ENCODE data around the gene DEFB131A.
"Not testable (repeated sequence)": the region's sequence is repeated elsewhere in the genome, so short reads cannot be mapped to it uniquely, and the experiment has no call there.

The DEFB131A gene

GRCh38 chr4:9444114-9444513 is at the start of gene DEFB131A:
DEFB131A (plus strand) TSS chr4:9444414; CDS start chr4:9444534, 120 bp downstream.
- not testable (repeated sequence) for DNase-seq

- not testable (repeated sequence) for DNase-seq
Observed at GRCh38 chr4:9405774-9406173, 38.4 kb upstream of the DEFB131A start.

GRCh38 chr4:9406491-9406890 is 37.7 kb upstream of the DEFB131A start:
- not testable (repeated sequence) for DNase-seq

GRCh38 chr4:9409793-9410192 is 34.4 kb upstream of the DEFB131A start:
- DNase-seq, result no peak

- DNase-seq, result not testable (repeated sequence)
Observed at GRCh38 chr4:9421884-9422455, 22.2 kb upstream of the DEFB131A start.

GRCh38 chr4:9425916-9426315 is 18.3 kb upstream of the DEFB131A start:
- DNase-seq, result not testable (repeated sequence)

GRCh38 chr4:9430061-9430460 is 14.2 kb upstream of the DEFB131A start:
- not testable (repeated sequence) for DNase-seq

GRCh38 chr4:9433320-9433719 is 10.9 kb upstream of the DEFB131A start:
- not testable (repeated sequence) for DNase-seq

GRCh38 chr4:9436728-9437127 is 7.5 kb upstream of the DEFB131A start:
- not testable (repeated sequence) for DNase-seq

- DNase-seq, result not testable (repeated sequence)
Observed at GRCh38 chr4:9442355-9442754, 1.9 kb upstream of the DEFB131A start.

- not testable (repeated sequence) for DNase-seq
Observed at GRCh38 chr4:9444681-9445080, 467 bp downstream of the DEFB131A start.

GRCh38 chr4:9452251-9452650 is 8.0 kb downstream of the DEFB131A start:
- DNase-seq, result not testable (repeated sequence)

- DNase-seq, result not testable (repeated sequence)
Observed at GRCh38 chr4:9454284-9454683, 10.1 kb downstream of the DEFB131A start.

GRCh38 chr4:9455046-9455445 is 10.8 kb downstream of the DEFB131A start:
- DNase-seq, result not testable (repeated sequence)

GRCh38 chr4:9479466-9479865 is 35.3 kb downstream of the DEFB131A start:
- not testable (repeated sequence) for DNase-seq

GRCh38 chr4:9480066-9480465 is 35.9 kb downstream of the DEFB131A start:
- not testable (repeated sequence) for DNase-seq

GRCh38 chr4:9482871-9483270 is 38.7 kb downstream of the DEFB131A start:
- DNase-seq, result not testable (repeated sequence)

- DNase-seq, result not testable (repeated sequence)
Observed at GRCh38 chr4:9483682-9484081, 39.5 kb downstream of the DEFB131A start.

- not testable (repeated sequence) for DNase-seq
Observed at GRCh38 chr4:9486880-9487279, 42.7 kb downstream of the DEFB131A start.

- DNase-seq, result not testable (repeated sequence)
Observed at GRCh38 chr4:9488796-9489195, 44.6 kb downstream of the DEFB131A start.

- DNase-seq, result not testable (repeated sequence)
Observed at GRCh38 chr4:9490496-9490895, 46.3 kb downstream of the DEFB131A start.

GRCh38 chr4:9490986-9491385 is 46.8 kb downstream of the DEFB131A start:
- DNase-seq, result not testable (repeated sequence)

GRCh38 chr4:9493589-9493988 is 49.4 kb downstream of the DEFB131A start:
- DNase-seq, result not testable (repeated sequence)

GRCh38 chr4:9494256-9495035 is 50.2 kb downstream of the DEFB131A start:
- DNase-seq, result not testable (repeated sequence)

All from NCI-H1048 (cell line).